GM11168 (cell line): Measurements from ENCODE around the gene MFSD11.
"Not testable (repeated sequence)": the region's sequence is repeated elsewhere in the genome, so short reads cannot be mapped to it uniquely, and the experiment has no call there.

Source experiments
- in situ Hi-C: fragments of 300-500 bp; cut with MboI; formaldehyde crosslinking; loops from one replicate; pipeline ENCODE4 v1.12.0; 2022; ENCODE audit warnings: low sequenced_read_pairs; ENCODE audit not compliant: unreplicated experiment

Gene MFSD11

DNA sequence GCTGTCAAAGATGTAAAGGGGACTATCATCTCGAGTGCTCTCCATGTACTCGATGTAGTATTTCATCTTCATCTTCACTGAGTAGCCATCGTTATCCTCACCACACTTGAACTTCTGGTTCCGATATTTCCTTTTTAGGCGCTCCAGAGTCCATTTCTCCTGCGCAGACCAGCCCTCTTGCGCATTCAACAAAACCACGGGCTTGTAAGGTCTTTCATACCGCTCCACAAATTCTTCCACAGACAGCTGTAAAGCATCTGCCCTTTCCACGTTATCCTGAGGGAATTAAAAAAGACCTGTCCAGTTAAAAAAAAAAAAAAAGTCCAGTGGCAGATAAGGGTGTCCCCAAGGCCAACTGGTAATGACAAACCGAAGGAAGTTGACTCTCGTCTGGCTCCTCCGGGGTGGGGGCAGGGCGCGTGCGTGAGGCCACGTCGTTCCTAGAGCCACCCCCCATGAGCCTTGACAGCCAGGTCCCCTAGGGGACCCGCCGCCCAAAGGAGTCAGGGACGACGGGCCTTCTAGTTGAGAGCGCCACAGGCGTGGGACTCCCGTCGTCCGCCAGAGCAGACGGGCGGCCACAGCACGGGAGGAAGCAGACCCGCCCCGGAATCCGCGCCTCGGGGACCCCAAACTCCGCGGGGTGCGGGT lies 12.2 kb upstream of the MFSD11 start:
- in situ Hi-C loops, result no loop called here

- in situ Hi-C loops, result no loop called here
Measured at GRCh38 chr17:76726231-76726775, 11.6 kb upstream of the MFSD11 start, which contains the start of gene JMJD6. Gene JMJD6 (minus strand): TSS chr17:76726606. CDS start chr17:76726475, 131 bp downstream.

- in situ Hi-C loops, result no loop called here
Measured at GRCh38 chr17:76726776-76727718, 10.9 kb upstream of the MFSD11 start, which contains the start of gene METTL23. Gene METTL23 (plus strand): TSS chr17:76726839. CDS start chr17:76729711, 2,872 bp downstream.

DNA sequence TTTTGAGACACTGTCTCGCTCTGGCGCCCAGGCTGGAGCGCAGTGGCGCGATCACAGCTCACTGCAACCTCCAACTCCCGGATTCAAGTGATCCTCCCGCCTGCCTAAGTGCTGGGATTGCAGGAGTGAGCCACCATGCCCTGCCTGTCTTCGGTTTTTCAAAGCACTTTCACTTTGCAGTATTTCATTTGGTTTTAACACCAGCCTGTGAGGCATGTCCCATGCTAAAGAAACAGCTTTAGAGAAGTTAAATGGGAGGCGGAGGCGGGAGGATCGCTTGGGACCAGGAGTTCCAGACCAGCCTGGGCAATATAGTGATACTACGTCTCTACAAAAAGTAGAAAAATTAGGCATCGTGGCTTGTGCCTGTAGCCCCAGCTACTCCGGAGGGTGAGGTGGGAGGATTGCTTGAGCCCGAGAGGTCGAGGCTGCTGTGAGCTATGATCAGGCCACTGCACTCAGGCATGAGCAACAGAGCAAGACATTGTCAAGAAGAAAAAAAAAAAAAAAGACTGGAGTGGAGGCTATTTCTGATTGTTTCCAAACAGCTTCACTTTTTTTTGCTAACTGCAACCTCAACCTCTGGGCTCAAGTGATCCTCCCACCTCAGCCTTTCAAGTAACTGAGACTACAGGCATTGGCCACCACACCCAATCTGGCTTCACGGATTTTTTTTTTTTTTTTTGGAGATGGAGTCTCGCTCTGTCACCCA lies 10.0 kb upstream of the MFSD11 start:
- in situ Hi-C loops, result no loop called here

DNA sequence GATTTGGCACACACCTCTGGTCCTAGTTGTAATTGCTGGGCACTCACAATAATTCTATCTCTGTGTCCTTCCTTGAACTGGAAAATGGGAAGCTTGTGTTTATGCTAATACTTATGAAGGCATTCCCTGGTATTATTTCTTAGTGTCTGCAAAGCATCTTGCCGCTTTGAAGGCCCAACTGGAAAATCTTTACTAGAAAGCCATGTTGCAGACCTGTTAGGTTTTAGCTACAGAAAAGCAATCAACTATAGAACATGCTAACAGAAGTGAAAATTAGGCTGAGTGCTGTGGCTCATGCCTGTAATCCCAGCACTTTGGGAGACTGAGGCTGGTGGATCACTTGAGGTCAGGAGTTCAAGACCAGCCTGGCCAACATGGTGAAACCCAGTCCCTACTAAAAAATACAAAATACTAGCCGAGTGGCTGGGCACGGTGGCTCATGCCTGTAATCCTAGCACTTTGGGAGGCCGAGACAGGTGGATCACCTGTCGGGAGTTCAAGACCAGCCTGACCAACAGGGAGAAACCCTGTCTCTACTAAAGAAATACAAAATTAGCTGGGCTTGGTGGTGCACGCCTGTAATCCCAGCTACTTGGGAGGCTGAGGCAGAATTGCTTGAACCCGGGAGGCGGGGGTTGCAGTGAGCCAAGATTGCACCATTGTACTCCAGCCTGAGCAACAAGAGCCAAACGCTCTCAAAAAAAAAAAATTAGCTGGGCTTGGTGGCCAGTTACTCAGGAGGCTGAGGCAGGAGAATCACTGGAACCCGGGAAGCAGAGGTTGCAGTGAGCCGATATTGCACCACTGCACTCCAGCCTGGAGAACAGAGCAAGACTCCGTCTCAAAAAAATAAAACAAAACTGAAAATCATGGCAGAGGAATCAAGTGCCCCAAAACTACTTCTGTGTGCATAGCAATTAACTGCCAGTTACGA lies 5.9 kb upstream of the MFSD11 start:
- in situ Hi-C loops, result not testable (repeated sequence)

- in situ Hi-C loops, result no loop called here
Measured at GRCh38 chr17:76732734-76733617, 4.9 kb upstream of the MFSD11 start.

DNA sequence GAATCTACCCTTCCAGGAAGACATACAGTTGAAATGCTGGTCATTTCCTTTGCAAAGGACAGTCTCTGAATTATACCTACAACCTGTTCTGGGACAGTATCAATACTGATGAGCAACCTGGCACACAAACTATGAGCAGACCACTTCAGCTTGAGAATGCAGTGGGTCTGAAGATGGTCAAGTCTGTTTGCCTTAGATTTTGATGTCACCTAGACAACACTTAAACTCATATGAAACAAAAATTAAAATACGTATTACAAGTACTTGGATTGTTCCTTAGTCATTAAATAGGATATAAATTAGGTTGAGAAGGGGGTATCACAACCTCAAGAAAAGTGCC lies 4.3 kb upstream of the MFSD11 start:
- in situ Hi-C loops, result no loop called here

GRCh38 chr17:76734080-76734840 lies 3.7 kb upstream of the MFSD11 start:
- in situ Hi-C loops, result no loop called here

DNA sequence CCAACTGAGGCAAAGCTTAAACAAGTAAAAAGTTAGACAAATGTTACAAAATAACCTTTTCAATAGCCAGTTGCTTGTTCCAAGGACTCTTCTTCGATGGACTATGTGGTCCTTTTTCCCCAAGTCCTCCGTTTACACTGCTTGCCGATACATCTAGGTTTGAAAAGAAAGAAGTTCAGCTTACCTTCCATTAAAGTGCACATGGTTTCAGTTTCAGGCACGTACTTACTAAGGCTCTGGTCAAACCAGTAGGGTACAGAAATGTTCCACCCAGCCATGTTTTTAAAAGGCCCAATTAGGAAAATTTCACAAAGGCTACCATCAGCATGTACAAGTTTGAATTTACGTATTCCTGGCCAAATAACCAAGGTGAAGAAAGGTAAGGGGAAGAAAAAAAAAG lies 2.9 kb upstream of the MFSD11 start:
- in situ Hi-C loops, result no loop called here

DNA sequence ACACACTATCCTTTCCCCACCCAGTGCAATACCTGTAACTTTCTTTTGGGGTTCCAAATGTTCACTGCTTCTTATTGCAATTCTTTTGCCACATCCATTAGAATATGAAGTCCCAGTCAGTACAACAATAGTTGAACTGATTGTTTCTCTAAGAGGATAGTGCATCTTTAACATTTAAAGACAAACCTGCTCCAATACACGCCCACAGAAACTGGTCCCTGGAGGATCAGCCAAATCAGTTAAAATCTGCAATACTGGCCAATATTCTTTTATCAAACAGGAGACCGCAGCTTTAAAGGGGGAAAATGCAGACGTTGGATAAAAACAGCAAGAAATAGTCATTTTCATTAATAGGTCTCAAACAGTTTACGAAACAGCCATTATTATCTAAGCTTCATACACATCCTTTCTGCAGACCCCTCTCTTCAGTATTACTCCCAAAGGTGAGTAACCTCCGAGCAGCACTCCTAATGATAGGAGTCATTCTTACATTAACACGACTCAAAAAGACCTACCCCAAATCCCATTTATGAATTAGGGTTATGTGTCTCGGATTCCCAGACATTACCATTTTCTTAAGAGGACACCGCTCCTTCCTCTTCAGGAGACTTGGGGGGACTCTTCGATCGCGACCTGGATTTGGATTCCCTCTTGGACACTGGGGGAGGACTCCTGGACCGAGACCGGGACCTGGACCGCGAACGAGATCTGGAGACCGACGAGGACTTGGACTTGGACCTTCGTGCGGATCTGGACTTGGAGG lies 2.2 kb upstream of the MFSD11 start:
- in situ Hi-C loops, result no loop called here

DNA sequence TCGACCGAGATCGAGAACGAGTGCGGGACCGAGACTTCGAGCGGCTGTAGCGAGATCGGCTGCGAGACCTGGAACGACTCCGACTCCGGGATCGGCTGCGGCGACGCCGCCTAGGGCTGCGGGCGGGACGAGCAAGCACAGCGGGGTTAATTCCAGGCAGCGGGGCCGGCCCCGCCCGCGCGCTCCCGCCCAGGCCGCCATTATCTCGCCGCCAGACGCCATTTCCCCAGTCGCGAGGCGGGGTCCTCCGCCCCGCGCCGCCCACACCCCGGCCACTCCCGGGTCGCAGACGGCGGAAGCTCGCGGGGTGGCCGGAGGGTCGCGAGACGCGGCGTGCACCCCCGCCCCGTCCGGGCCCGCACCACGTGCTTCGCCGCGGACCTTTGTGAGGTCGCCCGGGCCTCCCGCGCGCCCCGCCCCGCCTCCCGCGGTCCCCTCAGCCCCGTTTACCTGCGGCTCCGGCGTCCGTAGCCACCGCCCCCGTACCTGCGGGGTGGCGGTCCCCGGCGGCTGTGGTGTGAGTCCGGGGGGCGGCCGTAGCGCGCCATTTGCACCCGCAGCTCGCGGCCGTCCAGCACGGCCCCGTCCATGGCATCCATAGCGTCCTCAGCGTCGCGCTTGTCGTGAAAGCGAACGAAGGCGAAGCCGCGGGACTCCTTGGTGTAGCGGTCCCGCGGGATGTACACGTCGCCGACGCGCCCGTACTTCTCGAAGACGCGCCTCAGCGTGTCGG lies 1.4 kb upstream of the MFSD11 start:
- in situ Hi-C loops, result no loop called here

- in situ Hi-C loops, result no loop called here
Measured at GRCh38 chr17:76737082-76737675, 740 bp upstream of the MFSD11 start, which contains the start of gene SRSF2. Gene SRSF2 (minus strand): TSS chr17:76737331. CDS start chr17:76737160, 171 bp downstream.

DNA sequence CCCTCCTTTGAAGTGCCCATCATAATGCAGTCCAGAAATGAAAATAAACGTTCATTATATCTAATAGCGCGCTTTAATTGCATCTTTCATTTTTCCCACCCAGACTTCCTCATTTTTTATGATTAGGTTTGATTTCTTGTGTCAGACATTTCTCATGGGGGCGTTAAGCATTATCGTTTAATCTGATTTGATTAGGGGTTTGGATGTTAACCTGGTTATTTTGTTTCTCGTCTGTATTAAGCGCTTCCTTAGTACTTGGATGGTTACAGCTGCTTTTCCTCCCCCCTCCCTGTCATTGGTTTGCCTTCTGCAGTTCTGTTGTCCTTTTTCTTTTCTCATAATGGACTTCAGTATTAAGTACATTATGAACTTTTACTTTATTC lies 540 bp downstream of the MFSD11 start:
- in situ Hi-C loops, result no loop called here

DNA sequence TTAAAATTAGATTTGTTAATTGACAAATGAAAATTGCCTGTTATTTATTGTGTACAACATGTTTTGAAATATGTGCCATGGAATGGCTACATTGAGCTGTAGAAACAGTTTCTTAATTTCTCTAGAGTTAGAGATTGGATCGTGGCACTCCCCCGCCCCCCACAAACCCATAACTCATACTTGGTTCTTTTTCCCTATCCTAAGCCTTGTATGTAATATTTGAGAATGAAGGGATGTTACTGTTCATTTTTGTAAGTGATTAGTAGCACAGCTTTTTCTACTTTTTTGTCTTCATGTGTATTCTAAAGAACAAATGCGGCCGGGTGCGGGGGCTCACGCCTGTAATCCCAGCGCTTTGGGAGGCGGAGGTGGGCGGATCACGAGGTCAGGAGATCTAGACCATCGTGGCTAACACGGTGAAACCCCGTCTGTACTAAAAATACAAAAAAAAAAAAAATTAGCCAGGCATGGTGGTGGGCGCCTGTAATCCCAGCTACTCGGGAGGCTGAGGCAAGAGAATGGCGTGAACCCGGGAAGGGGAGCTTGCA lies 1.7 kb downstream of the MFSD11 start:
- in situ Hi-C loops, result not testable (repeated sequence)

DNA sequence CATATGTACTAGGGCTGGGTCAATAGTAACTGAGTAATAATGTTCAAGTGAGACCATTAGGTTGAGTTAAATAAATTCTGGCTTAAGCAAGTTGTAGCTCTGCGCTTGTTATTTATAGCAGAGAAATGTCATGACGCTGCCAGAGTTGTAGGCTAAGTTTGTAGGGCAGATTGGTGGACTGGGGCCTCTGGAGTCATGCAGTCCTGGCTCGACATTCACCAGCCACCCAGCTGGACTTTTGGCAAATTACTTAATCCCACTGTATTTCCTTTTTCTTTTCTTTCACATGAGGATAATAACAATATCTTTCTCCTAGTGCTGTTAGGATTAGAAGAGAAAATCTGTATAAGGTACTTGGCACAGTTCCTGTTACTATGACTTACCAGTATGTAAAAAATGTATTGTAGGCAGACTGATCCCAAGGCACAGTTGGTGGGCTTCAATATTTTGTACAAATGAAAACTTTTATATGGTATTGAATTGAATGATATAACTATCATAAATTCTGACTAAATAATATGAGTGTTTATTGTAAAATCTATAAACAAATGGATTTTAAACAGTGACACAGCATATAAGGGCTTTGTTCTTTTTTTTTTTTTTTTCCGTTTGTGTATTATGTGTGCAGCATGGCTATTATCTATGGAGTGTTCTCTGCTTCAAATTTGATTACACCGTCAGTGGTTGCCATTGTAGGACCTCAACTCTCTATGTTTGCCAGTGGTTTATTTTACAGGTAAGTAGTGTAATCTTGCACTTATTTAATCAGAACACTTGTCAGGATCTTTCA lies 2.6 kb downstream of the MFSD11 start:
- in situ Hi-C loops, result no loop called here
